HCT116 (cell line): ENCODE measurements around the gene SHH. TPM values are rescaled to one million over a fixed set of nuclear protein-coding genes. Genes with fewer than 3 reads are reported as not detected.

Experiments
- ATAC-seq: fragments of 200-7000 bp; cut with Tn5 transposase; 2 replicates; pipeline ENCODE4 v1.9.1; 2020; ENCODE audit warnings: mild to moderate bottlenecking, moderate library complexity
- BruUV-seq: library from RNA; stranded (reverse); fragments of 400-500 nt; replicated peaks from 2 replicates; lab custom pipeline; 2021; lab: Mats Ljungman, UMichigan
- CTCF ChIA-PET: fragments of 300-600 bp; sonication (Branson Sonifier 250); formaldehyde crosslinking; loops from one replicate; lab custom pipeline; 2021; ENCODE audit warnings: antibody characterized with exemption; lab: Charles Lee
- POLR2A ChIA-PET: fragments of 300-600, 350-600 bp; sonication (Branson Sonifier 250); formaldehyde crosslinking; loops from one replicate; lab custom pipeline; 2021; ENCODE audit warnings: antibody characterized with exemption; lab: Charles Lee
- RAD21 ChIA-PET, 2 experiments: fragments of 300-600 bp; sonication (Branson Sonifier 250); formaldehyde crosslinking; loops; one replicate each; lab custom pipeline; 2023; ENCODE audit warnings: low total read pairs in 2 of 2; ENCODE audit not compliant: uncharacterized antibody in 2 of 2, unreplicated experiment in 2 of 2, low non-redundant PET in 1 of 2; lab: Charles Lee
- DNase-seq: peaks from one replicate; pipeline ENCODE4 v3.0.0-alpha.2; 2010; ENCODE audit warnings: low read depth, low spot score
- H2AFZ ChIP-seq: fragments of 200-600 bp; shearing (Covaris generic), sonication (generic); 2 replicates; pipeline ENCODE4 v1.6.1; 2017; ENCODE audit warnings: low read depth, mixed run types, mixed read lengths, antibody characterized with exemption, low read length; ENCODE audit not compliant: poor library complexity, severe bottlenecking
- H3K27ac ChIP-seq: 2 replicates; pipeline ENCODE4 v1.5.1; 2012; ENCODE audit warnings: low read depth, low read length
- H3K27me3 ChIP-seq: fragments of 200-600 bp; sonication (generic); 2 replicates; pipeline ENCODE4 v1.6.1; 2016; ENCODE audit warnings: mixed run types, low read length, mixed read lengths; ENCODE audit not compliant: insufficient read depth
- H3K36me3 ChIP-seq, 2 experiments: fragments of 200-500 bp in 1 of 2; fragments of 200-600 bp in 1 of 2; sonication (Bioruptor generic) in 1 of 2; sonication (generic) in 1 of 2; 2 replicates each; pipeline versions ENCODE4 v1.5.1 to v1.6.1; 2014 to 2016; ENCODE audit warnings: low read length in 2 of 2, inconsistent platforms in 1 of 2, mixed read lengths in 1 of 2, mixed run types in 1 of 2; ENCODE audit not compliant: insufficient read depth in 2 of 2, control insufficient read depth in 1 of 2
- H3K4me1 ChIP-seq, 2 experiments: fragments of 200-600 bp in 1 of 2; sonication (generic) in 1 of 2; 2 replicates each; pipeline versions ENCODE4 v1.5.1 to v1.6.1; 2012 to 2017; ENCODE audit warnings: low read length in 2 of 2, inconsistent platforms in 1 of 2, mild to moderate bottlenecking in 1 of 2, mixed read lengths in 1 of 2, mixed run types in 1 of 2, moderate library complexity in 1 of 2; ENCODE audit not compliant: insufficient read depth in 2 of 2, control insufficient read depth in 1 of 2
- H3K4me2 ChIP-seq: fragments of 200-600 bp; sonication (generic); 2 replicates; pipeline ENCODE4 v1.6.1; 2017; ENCODE audit warnings: mixed run types, low read length, mixed read lengths
- H3K4me3 ChIP-seq, 2 experiments: fragments of 200-600 bp in 1 of 2; sonication (generic) in 1 of 2; replicated peaks in 1 of 2; 2 replicates each; pipeline ENCODE4 v1.5.1; 2011 to 2016; ENCODE audit warnings: low read length in 2 of 2, control low read depth in 1 of 2, low read depth in 1 of 2, mild to moderate bottlenecking in 1 of 2, mixed read lengths in 1 of 2, mixed run types in 1 of 2
- H3K79me2 ChIP-seq: fragments of 200-600 bp; sonication (generic); 2 replicates; pipeline ENCODE4 v1.6.1; 2017; ENCODE audit warnings: mild to moderate bottlenecking, mixed run types, low read length, moderate library complexity, mixed read lengths; ENCODE audit not compliant: insufficient read depth
- H3K9ac ChIP-seq: fragments of 200-600 bp; sonication (generic); 2 replicates; pipeline ENCODE4 v1.6.1; 2016; ENCODE audit warnings: low read length, mixed read lengths
- H3K9me2 ChIP-seq: fragments of 200-600 bp; sonication (generic), shearing (Covaris generic); 2 replicates; pipeline ENCODE4 v1.6.1; 2017; ENCODE audit warnings: mixed run types, mild to moderate bottlenecking, moderate library complexity; ENCODE audit not compliant: insufficient read depth
- H3K9me3 ChIP-seq, 2 experiments: fragments of 200-500 bp in 1 of 2; fragments of 200-600 bp in 1 of 2; sonication (Bioruptor generic) in 1 of 2; sonication (generic) in 1 of 2; 2 replicates each; pipeline ENCODE4 v1.6.1; 2014 to 2017; ENCODE audit warnings: low read length in 2 of 2, mixed read lengths in 2 of 2, inconsistent platforms in 1 of 2, low read depth in 1 of 2, mild to moderate bottlenecking in 1 of 2, mixed run types in 1 of 2, moderate library complexity in 1 of 2; ENCODE audit not compliant: control insufficient read depth in 1 of 2, insufficient read depth in 1 of 2
- H4K20me1 ChIP-seq: fragments of 200-600 bp; sonication (generic), shearing (Covaris generic); 2 replicates; pipeline ENCODE4 v1.6.1; 2017; ENCODE audit warnings: mixed run types, mild to moderate bottlenecking, moderate library complexity; ENCODE audit not compliant: insufficient read depth
- CBX3 ChIP-seq: IDR thresholded peaks from 2 replicates; pipeline ENCODE4 v1.6.1; 2012; ENCODE audit warnings: low read depth
- CEBPB ChIP-seq: IDR thresholded peaks from 2 replicates; pipeline ENCODE4 v1.6.1; 2012; ENCODE audit warnings: low read depth
- EGR1 ChIP-seq: IDR thresholded peaks from 2 replicates; pipeline ENCODE4 v1.6.1; 2012; ENCODE audit warnings: low read depth
- ELF1 ChIP-seq: IDR thresholded peaks from 2 replicates; pipeline ENCODE4 v1.6.1; 2012; ENCODE audit warnings: low read depth, borderline replicate concordance
- EZH2 ChIP-seq: fragments of 200-600 bp; sonication (generic); IDR thresholded peaks from 2 replicates; pipeline ENCODE4 v1.6.1; 2017; ENCODE audit warnings: antibody characterized with exemption, mixed run types
- EZH2phosphoT487 ChIP-seq: fragments of 200-600 bp; IDR thresholded peaks from 2 replicates; pipeline ENCODE4 v1.6.1; 2018; ENCODE audit warnings: antibody characterized with exemption, borderline replicate concordance
- FOSL1 ChIP-seq: IDR thresholded peaks from 2 replicates; pipeline ENCODE4 v1.6.1; 2012; ENCODE audit warnings: low read depth
- MAX ChIP-seq: IDR thresholded peaks from 2 replicates; pipeline ENCODE4 v1.6.1; 2012
- POLR2A ChIP-seq: IDR thresholded peaks from 2 replicates; pipeline ENCODE4 v1.7.0; 2011; ENCODE audit warnings: borderline replicate concordance; ENCODE audit not compliant: insufficient read depth, insufficient read length; ENCODE audit errors: extremely low read depth
- POLR2AphosphoS5 ChIP-seq: IDR thresholded peaks from 2 replicates; pipeline ENCODE4 v1.6.1; 2011; ENCODE audit warnings: mild to moderate bottlenecking, low read depth, low read length, moderate library complexity
- RAD21 ChIP-seq: IDR thresholded peaks from 2 replicates; pipeline ENCODE4 v1.6.1; 2012; ENCODE audit warnings: low read depth, mild to moderate bottlenecking
- REST ChIP-seq: IDR thresholded peaks from 2 replicates; pipeline ENCODE4 v1.6.1; 2012; ENCODE audit warnings: low read depth
- SIN3A ChIP-seq: IDR thresholded peaks from 2 replicates; pipeline ENCODE4 v1.6.1; 2012; ENCODE audit warnings: low read depth
- SP1 ChIP-seq: IDR thresholded peaks from 2 replicates; pipeline ENCODE4 v1.6.1; 2012; ENCODE audit warnings: low read depth
- YY1 ChIP-seq: IDR thresholded peaks from 2 replicates; pipeline ENCODE4 v1.6.1; 2011; ENCODE audit warnings: low read length, low read depth, moderate library complexity, mild to moderate bottlenecking; ENCODE audit not compliant: insufficient replicate concordance; ENCODE audit errors: extremely low read depth
- ZBTB33 ChIP-seq: IDR thresholded peaks from 2 replicates; pipeline ENCODE4 v1.6.1; 2011; ENCODE audit warnings: mild to moderate bottlenecking, low read length, moderate library complexity; ENCODE audit not compliant: insufficient replicate concordance; ENCODE audit errors: extremely low read depth
- ZFX ChIP-seq: fragments of 450-650 bp; IDR thresholded peaks from 2 replicates; pipeline ENCODE4 v1.6.1; 2017
- ZNF274 ChIP-seq: fragments of 200-500 bp; sonication (Bioruptor generic); IDR thresholded peaks from 2 replicates; pipeline ENCODE4 v1.6.1; 2014; ENCODE audit warnings: mild to moderate bottlenecking, low read depth, low read length, inconsistent platforms
- intact Hi-C: fragments of 100-400 bp; cut with micrococcal nuclease; formaldehyde crosslinking; loops from 2 replicates; pipeline ENCODE4 v1.10.0; 2022
- total RNA-seq: library from RNA; stranded (reverse); gene quantifications from one replicate; pipeline ENCODE4 v1.2.1, GENCODE V29; 2021; ENCODE audit not compliant: unreplicated experiment

SHH gene
- total RNA-seq, 1 experiment from 2014 or later: 0.32 TPM

- H2AFZ ChIP-seq: no peak overlapping the region
- no peaks in the 10 kb centered on the region for H3K79me2 ChIP-seq
- no peaks in the 10 kb centered on the region for H3K9me2 ChIP-seq
- no peak for TF ChIP-seq FOSL1
- no peak for TF ChIP-seq ELF1
- TF ChIP-seq ZFX: no peak
- no peak for TF ChIP-seq ZNF274
- no peak for TF ChIP-seq YY1
- no peak for TF ChIP-seq SP1
- TF ChIP-seq EGR1: no peak
- no peak for TF ChIP-seq SIN3A
- no peak for TF ChIP-seq EZH2
- H4K20me1 ChIP-seq: no peaks in the 10 kb centered on the region
- no peak overlapping the region for H3K4me2 ChIP-seq
- H3K27me3 ChIP-seq: no peaks in the 10 kb centered on the region
- no peak overlapping the region for H3K4me3 ChIP-seq
- ChIA-PET POLR2A (no interaction called here), CTCF (no interaction called here), RAD21 (no interaction called here)
- H3K4me1 ChIP-seq: no peaks in the 10 kb centered on the region; a peak in 1 of 4 replicates
- no peak overlapping the region for H3K9ac ChIP-seq
- no peaks in the 10 kb centered on the region for H3K36me3 ChIP-seq
- intact Hi-C loops: loop anchor here (5.0 to 10.0 kb wide), 3 partner anchors 677 to 1479 kb away; partner anchors contain the start of gene NOM1
- DNase-seq (no peak), ATAC-seq (no peak)
- H3K9me3 ChIP-seq: no peaks in the 10 kb centered on the region
- H3K27ac ChIP-seq: no peak overlapping the region
- BruUV-seq: no TSS peak
Observed at GRCh38 chr7:155795401-155795800, 16.9 kb downstream of the SHH start.

GRCh38 chr7:155794196-155794595 is 18.1 kb downstream of the SHH start:
- Histone ChIP-seq H3K4me3 (no peak overlapping the region), H4K20me1 (no peaks in the 10 kb centered on the region), H3K4me1 (no peaks in the 10 kb centered on the region; a peak in 1 of 4 replicates), H3K27ac (no peak overlapping the region), H3K4me2 (no peak overlapping the region), H3K9me2 (no peaks in the 10 kb centered on the region), H2AFZ (no peak overlapping the region), H3K9ac (no peak overlapping the region), H3K36me3 (no peaks in the 10 kb centered on the region), H3K79me2 (no peaks in the 10 kb centered on the region), H3K9me3 (no peaks in the 10 kb centered on the region), H3K27me3 (no peaks in the 10 kb centered on the region)
- ATAC-seq (no peak), DNase-seq (no peak)
- ChIA-PET CTCF (no interaction called here), POLR2A (no interaction called here), RAD21 (no interaction called here)
- BruUV-seq: no TSS peak
- intact Hi-C loops: loop anchor here (10.0 kb wide), 2 partner anchors 1151 to 1481 kb away; partner anchors contain the start of gene NOM1
- no peak for TF ChIP-seq YY1
- no peak for TF ChIP-seq CBX3
- TF ChIP-seq EGR1: no peak
- TF ChIP-seq RAD21: no peak
- no peak for TF ChIP-seq EZH2
- no peak for TF ChIP-seq REST
- no peak for TF ChIP-seq EZH2phosphoT487
- no peak for TF ChIP-seq POLR2A
- no peak for TF ChIP-seq CEBPB
- TF ChIP-seq POLR2AphosphoS5: no peak
- no peak for TF ChIP-seq MAX
- TF ChIP-seq ZBTB33: no peak
